Upper lobe of left lung (tissue), 4 donors: ENCODE measurements around the gene ZNF792.

Source experiments
- CTCF ChIP-seq, 6 experiments: fragments of 450-650 bp in 4 of 6; fragments of 200-600 bp in 2 of 6; sonication (generic) in 2 of 6; IDR thresholded peaks; one replicate each; pipeline ENCODE4 v1.5.1; 2016 to 2019; ENCODE audit warnings: antibody characterized with exemption in 6 of 6
- EP300 ChIP-seq, 4 donors: sonication (generic); formaldehyde crosslinking; IDR thresholded peaks; one replicate each; pipeline ENCODE4 v1.5.1; 2017; ENCODE audit warnings: antibody characterized with exemption in 4 of 4, control low read depth in 2 of 4
- POLR2A ChIP-seq, 4 donors: fragments of 450-650 bp; IDR thresholded peaks; one replicate each; pipeline ENCODE4 v1.5.1; 2016 to 2017; ENCODE audit warnings: antibody characterized with exemption in 4 of 4, mild to moderate bottlenecking in 2 of 4
- POLR2AphosphoS5 ChIP-seq, 2 donors: sonication (generic); formaldehyde crosslinking; IDR thresholded peaks; one replicate each; pipeline ENCODE4 v1.5.1; 2017; ENCODE audit warnings: antibody characterized with exemption in 2 of 2

DNA sequence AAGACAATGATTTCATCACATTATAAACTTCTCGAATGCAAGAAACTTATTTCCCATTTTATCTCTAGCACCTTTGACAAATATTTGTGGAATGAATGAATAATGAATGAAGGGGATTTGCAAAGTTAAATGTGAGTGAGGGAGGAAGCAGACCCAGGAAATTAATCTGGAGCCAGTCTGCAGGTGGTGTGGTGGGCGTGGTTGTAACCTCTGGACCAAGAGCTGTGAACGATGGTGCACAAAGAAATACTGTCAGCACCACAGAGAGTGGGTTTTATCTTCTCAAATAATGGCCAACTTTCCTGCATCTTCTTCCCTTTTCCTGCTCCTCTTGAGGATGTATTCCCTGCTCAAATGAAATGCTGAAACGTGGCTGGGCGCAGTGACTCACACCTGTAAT lies 11.0 kb upstream of the ZNF792 start:
- TF ChIP-seq CTCF (IDR thresholded peaks at IDR 0.05) (no peak), POLR2AphosphoS5 (IDR thresholded peaks at IDR 0.05) (no peak), EP300 (IDR thresholded peaks at IDR 0.05) (no peak), POLR2A (IDR thresholded peaks at IDR 0.05) (no peak)
